GM21576 (cell line): Measurements from ENCODE around the gene CCP110.

Source experiments
- ATAC-seq: cut with Tn5 transposase; IDR thresholded peaks from one replicate; pipeline ENCODE4 v1.9.1; 2021; ENCODE audit warnings: mild to moderate bottlenecking, moderate library complexity; ENCODE audit not compliant: unreplicated experiment

The CCP110 gene

GRCh38 chr16:19595043-19595767 is 71.5 kb downstream of the CCP110 start:
- ATAC-seq: no peak

GRCh38 chr16:19598805-19599510 is 75.2 kb downstream of the CCP110 start:
- ATAC-seq: no peak

- no peak for ATAC-seq
Observed at GRCh38 chr16:19599968-19600716, 76.4 kb downstream of the CCP110 start.

GRCh38 chr16:19601083-19601976 is 77.6 kb downstream of the CCP110 start:
- ATAC-seq: no peak
